Vagina (tissue), 2 donors: ENCODE data around the gene RCAN3. TPM values are rescaled to one million over a fixed set of nuclear protein-coding genes. Genes with fewer than 3 reads are reported as not detected.
A peak's percentile ranks its signal among the peaks of the same experiment; 100 is the strongest.
"Not testable (repeated sequence)": the region's sequence is repeated elsewhere in the genome, so short reads cannot be mapped to it uniquely, and the experiment has no call there.

Experiments
- DNase-seq, 2 donors: peaks; one replicate each; pipeline ENCODE4 v3.0.0-alpha.2; 2017; ENCODE audit errors: extremely low spot score in 2 of 2
- H3K27ac ChIP-seq: fragments of 200-600 bp; sonication (generic); one replicate; pipeline ENCODE4 v1.5.1; 2019
- H3K27me3 ChIP-seq: fragments of 200-600 bp; sonication (generic); one replicate; pipeline ENCODE4 v1.5.1; 2019
- H3K36me3 ChIP-seq, 2 donors: fragments of 200-600 bp; sonication (generic); one replicate each; pipeline ENCODE4 v1.5.1; 2017 to 2019
- H3K4me1 ChIP-seq: fragments of 200-600 bp; sonication (generic); one replicate; pipeline ENCODE4 v1.5.1; 2019
- H3K4me3 ChIP-seq, 2 donors: fragments of 200-600 bp; sonication (generic); 1 replicate in 1 of 2; 2 replicates in 1 of 2; pipeline ENCODE4 v1.5.1; 2016 to 2019
- H3K9me3 ChIP-seq: fragments of 200-600 bp; sonication (generic); one replicate; pipeline ENCODE4 v1.5.1; 2019
- CTCF ChIP-seq, 3 experiments: fragments of 450-650 bp in 2 of 3; fragments of 200-600 bp in 1 of 3; sonication (generic) in 1 of 3; IDR thresholded peaks; one replicate each; pipeline ENCODE4 v1.5.1; 2017 to 2019; ENCODE audit warnings: antibody characterized with exemption in 3 of 3, mild to moderate bottlenecking in 2 of 3, moderate library complexity in 2 of 3
- POLR2A ChIP-seq, 2 donors: fragments of 450-650 bp; IDR thresholded peaks; one replicate each; pipeline ENCODE4 v1.6.1; 2017; ENCODE audit warnings: antibody characterized with exemption in 2 of 2, mild to moderate bottlenecking in 2 of 2, moderate library complexity in 2 of 2
- POLR2AphosphoS5 ChIP-seq, 2 donors: sonication (generic); formaldehyde crosslinking; IDR thresholded peaks; one replicate each; pipeline ENCODE4 v1.9.0; 2017; ENCODE audit warnings: antibody characterized with exemption in 2 of 2, mild to moderate bottlenecking in 2 of 2, low read depth in 1 of 2; ENCODE audit not compliant: insufficient read depth in 1 of 2
- intact Hi-C: fragments of 100-400 bp; cut with DNase I; formaldehyde crosslinking; loops from one replicate; pipeline ENCODE4 v1.15.1; 2023
- total RNA-seq: library from RNA; depleted of rRNA; stranded (reverse); fragments of >200 nt; gene quantifications from one replicate; pipeline ENCODE4 v1.2.3, GENCODE V29; 2016

The RCAN3 gene
- total RNA-seq, 1 donor from 2014 or later = 11.3 TPM

GRCh38 chr1:24517898-24518297 lies 15.3 kb downstream of the RCAN3 start:
- no peak overlapping the region for H3K27ac ChIP-seq
- no peaks in the 10 kb centered on the region for H3K9me3 ChIP-seq
- TF ChIP-seq POLR2AphosphoS5 (IDR thresholded peaks at IDR 0.05; ENCODE audit: insufficient read depth in 1 of 2, low read depth in 1 of 2) (no peak), POLR2A (IDR thresholded peaks at IDR 0.05) (no peak), CTCF (IDR thresholded peaks at IDR 0.05) (no peak)
- peaks cover 4% of the 10 kb centered on the region for H3K4me1 ChIP-seq
- no peaks in the 10 kb centered on the region for H3K27me3 ChIP-seq
- H3K4me3 ChIP-seq = no peak overlapping the region
- intact Hi-C loops = no loop called here
- no peaks in the 10 kb centered on the region for H3K36me3 ChIP-seq
- DNase-seq = no peak

GRCh38 chr1:24520282-24520681 lies 17.6 kb downstream of the RCAN3 start:
- H3K4me3 ChIP-seq, H3K36me3 ChIP-seq, DNase-seq, H3K27me3 ChIP-seq, intact Hi-C loops, H3K9me3 ChIP-seq, H3K27ac ChIP-seq, H3K4me1 ChIP-seq: not testable (repeated sequence)

- intact Hi-C loops = no loop called here
- Histone ChIP-seq H3K27me3 (no peaks in the 10 kb centered on the region), H3K4me1 (no peaks in the 10 kb centered on the region), H3K4me3 (no peak overlapping the region), H3K36me3 (no peaks in the 10 kb centered on the region), H3K27ac (no peak overlapping the region), H3K9me3 (no peaks in the 10 kb centered on the region)
- TF ChIP-seq CTCF (IDR thresholded peaks at IDR 0.05) (no peak), POLR2A (IDR thresholded peaks at IDR 0.05) (no peak), POLR2AphosphoS5 (IDR thresholded peaks at IDR 0.05; ENCODE audit: insufficient read depth in 1 of 2, low read depth in 1 of 2) (no peak)
- no peak for DNase-seq
Observed at GRCh38 chr1:24525606-24526005, 23.0 kb downstream of the RCAN3 start.

GRCh38 chr1:24526045-24526444 lies 23.4 kb downstream of the RCAN3 start:
- no peaks in the 10 kb centered on the region for H3K27me3 ChIP-seq
- intact Hi-C loops = no loop called here
- no peak for DNase-seq
- no peak for TF ChIP-seq CTCF (IDR thresholded peaks at IDR 0.05)
- no peak for TF ChIP-seq POLR2A (IDR thresholded peaks at IDR 0.05)
- TF ChIP-seq POLR2AphosphoS5 (IDR thresholded peaks at IDR 0.05; ENCODE audit: insufficient read depth in 1 of 2, low read depth in 1 of 2) = no peak
- H3K27ac ChIP-seq = no peak overlapping the region
- no peaks in the 10 kb centered on the region for H3K4me1 ChIP-seq
- H3K36me3 ChIP-seq = no peaks in the 10 kb centered on the region
- H3K4me3 ChIP-seq = no peak overlapping the region
- no peaks in the 10 kb centered on the region for H3K9me3 ChIP-seq

GRCh38 chr1:24526940-24527542 lies 24.4 kb downstream of the RCAN3 start:
- DNase-seq = no peak
- no peaks in the 10 kb centered on the region for H3K9me3 ChIP-seq
- H3K27ac ChIP-seq = no peak overlapping the region
- no peak overlapping the region for H3K4me3 ChIP-seq
- peak in 1 of 3 experiments; percentile 14 for TF ChIP-seq CTCF (IDR thresholded peaks at IDR 0.05)
- TF ChIP-seq POLR2A (IDR thresholded peaks at IDR 0.05) = no peak
- TF ChIP-seq POLR2AphosphoS5 (IDR thresholded peaks at IDR 0.05; ENCODE audit: insufficient read depth in 1 of 2, low read depth in 1 of 2) = no peak
- H3K27me3 ChIP-seq = no peaks in the 10 kb centered on the region
- peaks cover 0 to 5% of the 10 kb centered on the region in 2 donors for H3K36me3 ChIP-seq
- H3K4me1 ChIP-seq = no peaks in the 10 kb centered on the region
- intact Hi-C loops = no loop called here
